Stimulated activated CD4-positive, alpha-beta T cell treated with anti-CD3 and anti-CD28 coated beads, Interleukin-1b, Interleukin-23, amount 100 ng/mL, for 24 hours (primary cell): ENCODE data around the gene MUC2.

ENCODE experiments used
- DNase-seq, 4 experiments: peaks; one replicate each; pipeline ENCODE4 v3.0.0-alpha.2; 2020; ENCODE audit warnings: low read depth in 4 of 4, low spot score in 1 of 4

MUC2 gene

DNA sequence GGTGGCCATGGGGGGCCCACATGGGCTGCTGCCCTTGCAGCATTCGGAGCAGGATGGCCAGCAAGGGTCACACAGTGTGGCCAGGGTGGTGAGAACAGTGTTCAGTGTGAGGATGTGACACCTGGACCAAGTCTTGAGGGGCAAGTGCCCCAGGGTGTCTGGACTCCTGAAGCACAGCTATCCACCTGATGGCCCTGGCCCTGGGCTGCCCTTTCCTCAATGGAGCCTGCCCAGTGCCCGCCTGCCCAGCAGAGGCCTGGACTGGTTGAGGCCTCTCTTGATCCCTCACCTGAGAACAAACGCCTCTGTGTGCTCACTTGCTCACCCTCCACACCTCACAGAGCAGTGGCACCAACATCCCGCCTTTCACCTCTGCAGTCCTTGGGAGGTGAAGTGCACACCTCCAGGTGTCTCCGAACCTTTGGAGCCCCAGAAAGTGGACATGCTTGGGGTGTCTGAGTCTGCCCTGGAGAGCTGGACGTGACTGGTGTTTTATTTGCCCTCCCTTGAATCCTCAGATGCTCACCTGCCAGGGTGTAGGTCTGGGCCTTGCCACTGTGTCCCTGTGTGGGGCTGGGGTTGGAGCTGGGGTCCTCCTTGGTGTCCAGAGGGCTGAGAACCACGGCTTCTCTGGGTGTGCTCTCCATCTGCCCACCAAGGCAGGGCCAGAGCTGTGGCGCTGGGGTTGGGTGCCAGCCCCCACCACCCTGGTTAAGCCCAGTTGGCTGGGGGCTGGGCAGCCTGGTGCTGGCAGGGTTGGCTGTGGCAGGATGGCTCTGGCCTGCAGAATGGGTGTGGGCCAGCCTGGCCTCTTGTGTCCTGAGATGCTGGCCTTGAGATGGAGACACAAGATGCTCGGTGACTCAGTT is 3.8 kb upstream of the MUC2 start:
- DNase-seq = no peak

DNA sequence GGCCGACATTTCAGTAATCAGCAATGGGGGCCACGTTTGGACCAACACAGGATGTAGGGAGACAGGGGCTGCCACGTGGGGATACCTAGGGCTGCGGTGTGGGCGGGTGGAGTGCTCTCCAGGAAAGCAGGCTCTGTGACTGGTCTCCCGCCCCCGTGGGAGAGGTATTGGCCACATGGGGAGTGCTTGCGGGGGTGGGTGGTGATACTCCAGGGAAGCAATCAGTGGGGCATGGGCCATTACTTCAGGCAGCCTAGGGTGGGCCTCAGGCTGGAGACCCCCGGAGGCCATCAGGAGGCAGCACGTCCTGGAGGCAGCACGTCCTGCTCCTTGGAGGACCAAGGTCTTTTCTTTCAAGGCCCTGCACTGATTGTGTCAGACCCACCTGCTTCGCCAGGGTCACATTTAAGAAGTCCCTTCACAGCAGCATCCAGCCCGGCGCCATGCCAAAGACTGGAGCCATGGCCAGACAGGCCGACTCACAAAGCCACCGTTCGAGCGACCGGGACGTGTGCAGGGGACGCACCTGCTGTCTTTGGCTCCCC is 3.0 kb upstream of the MUC2 start:
- DNase-seq = no peak

DNA sequence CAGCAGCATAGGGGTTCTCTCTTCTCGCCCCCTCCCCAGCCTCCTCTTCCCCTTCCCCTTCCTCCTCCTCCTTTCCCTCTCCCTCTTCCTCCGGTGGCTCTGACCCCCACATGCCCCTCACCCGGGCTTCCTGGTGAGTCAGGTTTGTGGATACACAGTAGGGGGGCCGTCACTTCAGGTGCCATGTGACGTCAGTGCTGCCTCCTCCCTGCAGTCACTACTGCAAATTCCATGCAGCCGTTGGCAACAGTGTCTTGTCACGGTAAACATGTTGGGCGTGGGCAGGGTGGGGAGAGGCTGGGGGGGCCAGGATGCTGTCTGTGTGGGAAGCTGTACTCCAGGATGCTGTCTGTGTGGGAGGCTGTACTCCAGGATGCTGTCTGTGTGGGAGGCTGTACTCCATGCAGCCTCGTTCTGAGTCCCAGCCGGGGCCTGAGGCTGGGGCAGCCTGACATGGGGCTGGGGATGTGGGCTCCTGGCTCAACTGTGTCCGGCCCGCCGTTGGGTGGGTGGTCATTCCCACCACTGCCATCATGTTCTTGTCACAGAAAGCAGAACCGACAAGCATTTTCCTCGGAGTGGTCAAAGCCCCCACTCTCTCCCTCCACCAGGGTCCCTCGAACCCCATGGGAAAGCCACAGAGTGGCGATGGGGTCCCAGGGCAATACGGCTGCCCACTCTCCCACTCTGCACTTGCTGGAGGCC is 2.4 kb upstream of the MUC2 start:
- DNase-seq = no peak

DNA sequence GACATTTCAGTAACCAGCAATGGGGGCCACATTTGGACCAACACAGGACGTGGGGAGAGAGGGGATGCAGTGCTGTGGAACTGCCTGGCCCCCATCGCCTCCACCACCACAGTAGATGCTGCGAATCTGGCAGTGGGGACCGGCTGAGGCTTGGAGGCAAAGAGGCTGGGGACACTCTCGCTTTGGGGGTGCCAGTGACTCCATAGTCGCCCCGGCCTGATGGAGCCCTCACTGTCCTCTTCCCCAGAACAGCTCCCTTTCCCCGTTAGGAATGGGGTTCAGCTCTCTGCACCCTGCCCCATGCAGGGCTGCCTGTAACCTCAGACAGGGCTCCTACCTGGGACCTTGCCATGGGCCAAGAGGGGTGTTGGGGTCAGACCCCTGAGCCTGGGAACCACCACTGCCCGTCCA is 1.8 kb upstream of the MUC2 start:
- DNase-seq = no peak

DNA sequence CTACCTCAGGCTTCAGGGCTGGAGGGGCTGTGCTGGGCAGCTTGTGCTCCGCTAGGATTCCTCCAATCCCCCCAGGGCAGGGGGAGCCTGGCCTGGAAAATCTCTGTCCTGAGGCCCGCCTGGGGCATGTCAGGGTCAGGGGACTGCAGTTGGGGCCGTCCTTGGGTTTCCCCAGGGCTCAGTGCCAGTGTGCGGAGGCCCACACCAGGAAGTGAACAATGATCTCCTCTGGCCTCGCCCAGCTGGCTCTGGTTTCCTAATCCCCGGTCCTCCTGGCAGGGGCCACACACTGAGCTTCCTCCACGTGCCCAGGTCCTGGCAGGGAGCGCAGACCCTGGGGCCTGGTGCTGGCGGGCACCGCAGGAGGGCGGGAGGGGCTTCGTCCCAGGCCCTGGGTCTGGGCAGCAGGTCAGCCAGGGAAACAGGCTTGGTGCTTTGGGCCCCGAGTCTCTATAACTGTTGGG is 1.4 kb upstream of the MUC2 start:
- no peak for DNase-seq

DNA sequence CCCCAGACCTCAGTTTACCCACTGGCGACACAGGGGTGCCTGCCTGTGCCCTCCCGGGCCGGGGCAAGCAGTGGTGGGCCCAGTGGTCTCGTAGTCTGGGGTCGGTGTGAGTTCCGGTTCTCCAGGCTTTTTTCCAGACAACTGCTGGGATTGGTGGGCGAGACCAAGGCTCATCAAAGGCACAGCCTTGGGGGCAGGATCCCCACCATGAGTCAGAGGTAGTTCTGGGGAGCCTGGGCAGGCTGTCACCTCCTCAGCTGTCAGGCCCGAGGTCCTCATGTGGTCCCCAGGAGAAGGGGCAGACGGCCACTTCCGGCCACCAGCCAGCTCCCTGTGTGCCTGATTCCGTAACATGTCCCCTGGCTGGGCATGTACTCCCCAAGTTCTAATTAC is 827 bp upstream of the MUC2 start:
- no peak for DNase-seq

DNA sequence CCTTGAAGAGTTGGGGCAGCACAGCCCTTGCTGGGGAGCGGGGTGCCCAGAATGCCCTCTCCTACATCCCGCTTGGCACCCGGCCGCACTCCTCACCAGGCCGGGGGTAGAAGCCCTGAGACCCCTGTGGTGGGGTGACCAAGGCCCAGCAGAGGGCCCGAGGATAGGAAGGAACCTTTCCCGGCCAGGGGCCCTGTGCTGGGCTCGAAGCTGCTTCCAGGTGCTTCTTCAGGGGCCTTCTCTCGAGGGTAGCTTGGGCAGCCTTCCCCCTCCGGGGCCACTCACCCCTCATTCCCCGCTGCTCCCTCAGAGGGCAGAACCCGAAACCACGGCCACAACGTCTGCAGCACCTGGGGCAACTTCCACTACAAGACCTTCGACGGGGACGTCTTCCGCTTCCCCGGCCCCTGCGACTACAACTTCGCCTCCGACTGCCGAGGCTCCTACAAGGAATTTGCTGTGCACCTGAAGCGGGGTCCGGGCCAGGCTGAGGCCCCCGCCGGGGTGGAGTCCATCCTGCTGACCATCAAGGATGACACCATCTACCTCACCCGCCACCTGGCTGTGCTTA is 752 bp downstream of the MUC2 start:
- DNase-seq = no peak

DNA sequence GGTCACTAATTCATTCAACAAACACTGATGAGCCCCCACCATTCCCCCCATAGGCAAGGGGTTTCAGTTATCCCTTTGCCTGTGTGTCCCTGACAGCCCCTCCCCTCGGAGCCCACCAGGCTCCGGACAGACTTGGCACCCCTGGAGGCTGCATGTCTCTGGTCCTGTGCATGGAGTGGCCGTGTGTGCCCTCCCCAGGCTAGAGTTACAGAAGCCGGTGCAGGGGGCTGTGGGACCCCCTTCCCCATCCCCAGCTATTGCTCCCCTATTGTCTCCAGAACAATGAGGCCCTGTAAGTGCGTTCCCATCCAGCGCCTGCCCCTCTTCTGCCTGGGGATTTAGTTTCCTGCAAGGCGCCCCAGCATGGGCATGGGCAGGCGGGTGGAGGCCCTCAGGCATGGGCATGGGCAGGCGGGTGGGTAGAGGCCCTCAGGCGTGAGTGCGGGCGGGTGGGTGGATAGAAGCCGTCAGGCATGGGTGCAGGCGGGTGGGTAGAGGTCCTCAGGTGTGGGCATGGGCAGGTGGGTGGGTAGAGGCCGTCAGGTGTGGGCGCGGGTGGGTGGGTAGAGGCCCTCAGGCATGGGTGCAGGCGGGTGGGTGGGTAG is 1.5 kb downstream of the MUC2 start:
- no peak for DNase-seq

DNA sequence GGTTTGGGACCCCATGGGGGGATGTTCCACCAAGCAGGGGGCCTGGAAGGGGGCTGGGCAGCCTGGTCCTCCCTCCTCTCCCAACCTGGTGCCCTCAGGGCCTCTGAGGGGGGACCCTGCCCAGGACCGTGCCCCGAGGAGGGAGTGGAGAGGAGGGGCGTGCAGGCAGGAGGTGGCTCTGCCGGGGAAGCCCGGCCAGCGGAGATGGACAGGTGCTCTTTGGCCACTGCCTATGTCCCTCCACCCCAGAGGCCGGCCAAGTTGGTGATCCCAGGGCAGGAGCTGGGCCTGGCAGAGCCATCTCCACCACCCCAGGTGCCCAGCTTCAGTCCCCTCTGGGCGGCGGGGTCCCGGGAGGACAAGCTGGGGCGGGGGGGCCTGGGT is 2.4 kb downstream of the MUC2 start:
- DNase-seq = no peak

DNA sequence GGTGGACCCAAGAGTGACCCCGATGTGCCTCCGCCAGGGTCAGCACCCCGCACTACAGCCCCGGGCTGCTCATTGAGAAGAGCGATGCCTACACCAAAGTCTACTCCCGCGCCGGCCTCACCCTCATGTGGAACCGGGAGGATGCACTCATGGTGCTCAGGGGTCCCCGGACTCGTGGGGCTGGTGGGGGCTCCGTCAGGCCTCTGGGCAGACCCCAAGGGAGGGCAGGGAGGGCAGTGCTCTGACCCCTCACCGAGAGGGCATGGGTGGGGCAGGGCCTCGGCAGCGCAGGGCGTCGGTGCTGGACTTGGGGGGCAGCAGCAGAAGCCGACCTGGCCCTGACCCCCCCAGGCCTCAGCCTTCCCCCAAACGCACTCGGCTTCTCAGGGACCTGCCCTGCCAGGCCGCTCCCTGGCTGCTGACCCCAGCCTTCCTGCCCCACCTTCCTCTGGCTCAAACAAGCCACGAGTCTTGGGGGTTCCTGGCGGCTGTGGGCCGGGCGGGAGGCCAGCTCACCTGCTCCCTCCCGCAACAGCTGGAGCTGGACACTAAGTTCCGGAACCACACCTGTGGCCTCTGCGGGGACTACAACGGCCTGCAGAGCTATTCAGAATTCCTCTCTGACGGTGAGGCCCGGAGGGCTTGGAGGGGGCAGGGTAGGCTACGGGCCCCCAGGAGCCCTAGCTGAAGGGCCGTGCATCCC is 2.9 kb downstream of the MUC2 start:
- DNase-seq = no peak

DNA sequence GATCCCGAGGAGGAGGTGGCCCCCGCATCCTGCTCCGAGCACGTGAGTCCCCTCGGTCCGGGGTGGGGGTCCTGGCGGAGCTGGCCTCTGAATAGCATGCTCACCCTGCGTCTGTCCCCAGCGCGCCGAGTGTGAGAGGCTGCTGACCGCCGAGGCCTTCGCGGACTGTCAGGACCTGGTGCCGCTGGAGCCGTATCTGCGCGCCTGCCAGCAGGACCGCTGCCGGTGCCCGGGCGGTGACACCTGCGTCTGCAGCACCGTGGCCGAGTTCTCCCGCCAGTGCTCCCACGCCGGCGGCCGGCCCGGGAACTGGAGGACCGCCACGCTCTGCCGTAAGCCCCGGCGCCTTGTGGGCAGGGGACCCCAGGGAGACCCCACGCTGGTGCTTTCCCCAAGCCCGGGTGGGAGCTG is 3.5 kb downstream of the MUC2 start:
- no peak for DNase-seq

DNA sequence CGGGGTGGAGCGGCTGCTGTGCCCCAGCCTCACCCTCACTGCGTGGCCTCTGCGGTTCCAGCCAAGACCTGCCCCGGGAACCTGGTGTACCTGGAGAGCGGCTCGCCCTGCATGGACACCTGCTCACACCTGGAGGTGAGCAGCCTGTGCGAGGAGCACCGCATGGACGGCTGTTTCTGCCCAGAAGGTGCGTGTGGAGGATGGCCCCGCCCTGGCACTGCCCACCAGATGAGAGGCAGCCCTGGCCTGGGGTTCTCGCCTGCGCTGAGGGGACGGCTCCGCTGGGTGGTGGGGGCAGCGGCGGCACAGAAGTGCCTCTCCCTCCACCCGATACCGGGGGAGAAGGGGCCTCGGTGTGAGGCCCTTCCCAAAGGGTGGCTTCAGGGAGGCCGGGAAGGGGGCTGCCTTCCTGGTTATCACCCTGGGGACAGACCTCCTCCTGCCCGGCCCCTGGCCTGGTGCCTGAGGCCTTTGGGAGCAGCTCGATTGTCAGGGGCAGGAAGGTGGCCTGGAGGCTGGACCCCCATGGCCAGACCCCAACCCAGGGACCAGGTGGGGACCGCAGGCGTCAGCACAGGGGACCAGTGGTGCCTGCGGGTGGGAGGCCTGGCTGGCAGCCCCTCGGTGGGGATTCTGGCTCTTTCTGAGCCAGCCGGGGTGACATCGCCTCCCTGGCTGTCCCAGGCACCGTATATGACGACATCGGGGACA is 7.1 kb downstream of the MUC2 start:
- DNase-seq = no peak

DNA sequence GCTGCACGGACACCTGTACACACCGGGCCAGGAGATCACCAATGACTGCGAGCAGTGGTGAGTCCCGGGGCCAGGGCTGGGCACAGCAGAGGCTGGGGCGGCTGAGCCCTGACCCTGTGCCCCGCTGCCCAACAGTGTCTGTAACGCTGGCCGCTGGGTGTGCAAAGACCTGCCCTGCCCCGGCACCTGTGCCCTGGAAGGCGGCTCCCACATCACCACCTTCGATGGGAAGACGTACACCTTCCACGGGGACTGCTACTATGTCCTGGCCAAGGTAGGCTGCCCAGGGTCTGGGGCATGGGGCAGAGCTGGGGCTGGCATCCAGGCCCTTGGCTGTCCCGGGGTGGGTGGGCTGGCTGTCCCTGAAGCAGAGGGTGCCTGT is 7.7 kb downstream of the MUC2 start:
- no peak for DNase-seq

DNA sequence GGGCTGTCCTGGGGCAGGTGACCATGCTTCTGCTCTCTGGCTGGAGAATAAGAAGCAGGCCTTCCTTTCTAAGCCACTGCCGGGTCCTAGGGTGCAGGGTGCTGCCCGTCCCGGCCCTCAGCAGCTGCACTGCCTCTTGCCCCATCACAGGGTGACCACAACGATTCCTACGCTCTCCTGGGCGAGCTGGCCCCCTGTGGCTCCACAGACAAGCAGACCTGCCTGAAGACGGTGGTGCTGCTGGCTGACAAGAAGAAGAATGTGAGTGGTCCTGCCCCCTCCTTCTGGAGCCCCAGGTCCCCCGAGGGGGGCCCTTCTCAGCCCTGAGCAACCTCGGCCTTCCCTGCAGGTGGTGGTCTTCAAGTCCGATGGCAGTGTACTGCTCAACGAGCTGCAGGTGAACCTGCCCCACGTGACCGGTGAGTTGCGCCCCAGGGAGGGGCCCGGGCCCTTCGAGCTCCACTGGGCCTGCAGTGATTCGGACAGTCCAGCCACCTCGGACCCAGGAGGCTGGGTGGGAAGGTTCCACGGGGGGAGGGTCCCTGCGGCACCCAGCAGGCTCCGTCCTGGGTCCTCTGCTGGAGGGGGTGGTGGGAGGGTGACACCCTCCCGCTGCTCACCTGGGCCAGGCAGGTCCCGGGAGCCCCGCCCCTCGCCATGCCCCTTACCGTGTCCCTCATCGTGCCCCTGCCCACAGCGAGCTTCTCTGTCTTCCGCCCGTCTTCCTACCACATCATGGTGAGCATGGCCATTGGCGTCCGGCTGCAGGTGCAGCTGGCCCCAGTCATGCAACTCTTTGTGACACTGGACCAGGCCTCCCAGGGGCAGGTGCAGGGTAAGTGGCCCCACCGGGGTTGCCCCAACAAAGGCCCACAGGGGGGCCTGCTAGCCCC is 8.3 kb downstream of the MUC2 start:
- no peak for DNase-seq

DNA sequence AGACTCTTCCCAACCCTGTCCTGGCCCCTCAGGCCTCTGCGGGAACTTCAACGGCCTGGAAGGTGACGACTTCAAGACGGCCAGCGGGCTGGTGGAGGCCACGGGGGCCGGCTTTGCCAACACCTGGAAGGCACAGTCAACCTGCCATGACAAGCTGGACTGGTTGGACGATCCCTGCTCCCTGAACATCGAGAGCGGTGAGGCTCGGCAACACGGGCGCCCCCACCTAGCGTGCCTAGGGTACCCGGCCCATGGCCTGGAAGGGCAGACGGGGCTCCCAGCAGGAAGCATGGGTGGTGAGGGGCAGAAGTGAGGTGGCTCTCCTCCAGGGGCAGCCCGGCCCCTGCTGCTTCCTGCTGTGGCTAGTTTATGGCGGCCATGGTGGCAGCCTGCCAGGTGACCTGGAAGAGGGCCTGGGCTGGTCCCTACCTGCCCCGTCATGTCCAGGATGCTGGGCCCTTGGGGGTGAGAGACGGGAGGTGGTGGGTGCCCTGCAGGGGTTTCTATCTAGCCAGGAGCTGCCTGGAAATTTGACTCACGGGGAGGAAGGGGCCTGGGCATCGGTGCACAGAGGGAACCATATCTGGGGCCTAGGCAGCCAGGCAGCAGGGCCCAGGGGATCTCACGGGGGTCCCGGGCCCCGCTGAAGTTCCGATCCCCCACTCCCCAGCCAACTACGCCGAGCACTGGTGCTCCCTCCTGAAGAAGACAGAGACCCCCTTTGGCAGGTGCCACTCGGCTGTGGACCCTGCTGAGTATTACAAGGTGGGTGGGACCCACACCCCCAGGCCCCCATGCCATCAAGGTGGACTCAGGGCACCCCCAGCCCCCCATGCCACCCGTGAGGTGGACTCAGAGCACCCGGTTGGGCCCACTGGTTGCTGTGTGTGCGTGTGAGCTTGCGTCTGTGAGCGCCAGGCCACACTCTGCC is 9.2 kb downstream of the MUC2 start:
- DNase-seq = no peak

DNA sequence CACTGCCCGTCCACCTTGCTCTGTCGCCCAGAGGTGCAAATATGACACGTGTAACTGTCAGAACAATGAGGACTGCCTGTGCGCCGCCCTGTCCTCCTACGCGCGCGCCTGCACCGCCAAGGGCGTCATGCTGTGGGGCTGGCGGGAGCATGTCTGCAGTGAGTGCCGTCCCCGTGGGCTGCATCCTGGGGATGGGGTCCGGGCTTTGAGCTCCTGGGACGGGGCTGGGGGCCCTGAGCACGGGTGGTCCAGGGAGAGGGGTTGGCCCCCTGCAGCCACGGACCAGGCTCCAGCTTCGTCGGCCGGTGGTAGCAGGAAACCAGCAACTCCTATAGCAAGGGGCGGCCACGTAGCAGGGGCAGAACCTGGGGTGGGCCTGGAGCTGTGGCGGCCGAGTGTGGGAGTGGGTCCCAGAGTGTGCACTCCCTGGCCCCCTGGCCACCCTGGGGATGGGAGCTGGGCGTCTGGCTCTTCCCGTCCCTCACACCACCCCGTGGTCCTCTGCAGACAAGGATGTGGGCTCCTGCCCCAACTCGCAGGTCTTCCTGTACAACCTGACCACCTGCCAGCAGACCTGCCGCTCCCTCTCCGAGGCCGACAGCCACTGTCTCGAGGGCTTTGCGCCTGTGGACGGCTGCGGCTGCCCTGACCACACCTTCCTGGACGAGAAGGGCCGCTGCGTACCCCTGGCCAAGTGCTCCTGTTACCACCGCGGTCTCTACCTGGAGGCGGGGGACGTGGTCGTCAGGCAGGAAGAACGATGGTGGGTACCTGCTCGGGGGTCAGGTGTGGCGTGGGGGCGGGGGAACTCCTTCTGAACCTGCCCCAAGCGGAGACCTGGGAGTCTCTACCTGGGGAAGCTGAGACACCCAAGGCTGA is 10.1 kb downstream of the MUC2 start:
- no peak for DNase-seq

DNA sequence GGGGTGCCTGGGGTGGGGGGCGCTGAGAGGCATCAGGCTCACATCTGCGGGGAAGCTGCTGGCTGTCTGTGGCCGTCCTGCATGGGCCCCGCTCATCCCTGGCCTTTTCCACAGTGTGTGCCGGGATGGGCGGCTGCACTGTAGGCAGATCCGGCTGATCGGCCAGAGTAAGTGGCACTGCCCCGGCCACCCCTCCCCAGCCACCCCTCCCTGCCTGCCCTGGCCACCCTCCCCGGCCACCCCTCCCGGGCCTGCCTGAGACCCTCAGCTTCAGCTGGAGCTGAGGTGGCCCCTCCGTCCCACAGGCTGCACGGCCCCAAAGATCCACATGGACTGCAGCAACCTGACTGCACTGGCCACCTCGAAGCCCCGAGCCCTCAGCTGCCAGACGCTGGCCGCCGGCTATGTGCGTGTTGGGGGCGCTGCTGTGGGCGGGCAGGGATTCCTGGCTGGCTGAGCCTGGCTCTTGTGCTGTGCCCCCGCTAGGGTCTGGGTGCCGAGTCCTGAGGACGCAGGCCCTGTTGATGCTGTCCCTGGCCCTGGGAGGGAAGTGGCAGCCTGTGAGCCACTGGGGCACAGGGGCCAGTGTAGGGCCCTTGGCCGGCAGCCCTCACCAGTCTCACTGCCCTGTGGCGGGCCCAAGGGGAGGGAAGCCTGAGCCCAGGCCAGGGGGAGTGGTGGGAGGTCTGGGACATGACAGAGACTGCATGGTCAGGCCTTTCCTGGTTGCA is 10.9 kb downstream of the MUC2 start:
- DNase-seq = no peak
